Caco-2 (cell line): Measurements from ENCODE around the gene DRD2. TPM values are rescaled to one million over a fixed set of nuclear protein-coding genes. Genes with fewer than 3 reads are reported as not detected.

Experiments used
- BruUV-seq: library from RNA; stranded (reverse); fragments of 400-500 nt; replicated peaks from 2 replicates; lab custom pipeline; 2021; lab: Mats Ljungman, UMichigan
- CTCF ChIA-PET: fragments of 300-600 bp; sonication (Branson Sonifier 250); formaldehyde crosslinking; loops from one replicate; lab custom pipeline; 2022; ENCODE audit warnings: antibody characterized with exemption; lab: Charles Lee
- POLR2A ChIA-PET: fragments of 300-600 bp; sonication (Branson Sonifier 250); formaldehyde crosslinking; loops from one replicate; lab custom pipeline; 2022; ENCODE audit warnings: antibody characterized with exemption; lab: Charles Lee
- DNase-seq, 2 experiments: peaks; one replicate each; pipeline versions ENCODE4 v3.0.0 to v3.0.0-alpha.2; 2020 to 2022
- H3K27me3 ChIP-seq: replicated peaks from 2 replicates; pipeline ENCODE4 v1.6.0; 2011; ENCODE audit warnings: low read length; ENCODE audit not compliant: control insufficient read depth, insufficient read depth
- H3K36me3 ChIP-seq: 2 replicates; pipeline ENCODE4 v1.5.1; 2011; ENCODE audit warnings: low read length; ENCODE audit not compliant: control insufficient read depth, insufficient read depth
- H3K4me1 ChIP-seq: fragments of 250-450 bp; sonication (Bioruptor Pico); 2 replicates; pipeline ENCODE4 v1.5.1; 2020; ENCODE audit warnings: mild to moderate bottlenecking
- H3K4me3 ChIP-seq: 2 replicates; pipeline ENCODE4 v1.5.1; 2011; ENCODE audit warnings: low read depth, mild to moderate bottlenecking, control low read depth, low read length
- H3K9me3 ChIP-seq: fragments of 250-450 bp; sonication (Bioruptor Pico); 2 replicates; pipeline ENCODE4 v1.5.1; 2020; ENCODE audit warnings: mild to moderate bottlenecking, moderate library complexity
- H3K27ac Mint-ChIP-seq: one replicate; pipeline ENCODE4 v1.8.0; 2022; ENCODE audit warnings: mixed read lengths; ENCODE audit not compliant: unreplicated experiment
- H3K27me3 Mint-ChIP-seq: one replicate; pipeline ENCODE4 v1.8.0; 2022; ENCODE audit warnings: mixed read lengths; ENCODE audit not compliant: insufficient read depth, unreplicated experiment
- H3K36me3 Mint-ChIP-seq: one replicate; pipeline ENCODE4 v1.8.0; 2022; ENCODE audit warnings: mild to moderate bottlenecking, mixed read lengths; ENCODE audit not compliant: insufficient read depth, unreplicated experiment
- H3K4me1 Mint-ChIP-seq: one replicate; pipeline ENCODE4 v1.8.0; 2022; ENCODE audit warnings: low read depth, mixed read lengths; ENCODE audit not compliant: unreplicated experiment
- H3K4me3 Mint-ChIP-seq: one replicate; pipeline ENCODE4 v1.8.0; 2022; ENCODE audit warnings: mild to moderate bottlenecking, moderate library complexity, mixed read lengths; ENCODE audit not compliant: unreplicated experiment
- H3K9me3 Mint-ChIP-seq: one replicate; pipeline ENCODE4 v1.8.0; 2022; ENCODE audit warnings: mixed read lengths; ENCODE audit not compliant: unreplicated experiment
- CTCF ChIP-seq, 2 experiments: fragments of 200-600 bp in 1 of 2; IDR thresholded peaks; 1 replicate in 1 of 2; 2 replicates in 1 of 2; pipeline versions ENCODE4 v1.5.1 to v1.8.0; 2011 to 2022; ENCODE audit warnings: antibody characterized with exemption in 1 of 2, control low read depth in 1 of 2, inconsistent platforms in 1 of 2, low read depth in 1 of 2, low read length in 1 of 2, mild to moderate bottlenecking in 1 of 2, moderate library complexity in 1 of 2; ENCODE audit not compliant: insufficient read depth in 1 of 2, severe bottlenecking in 1 of 2, unreplicated experiment in 1 of 2
- intact Hi-C: fragments of 100-400 bp; cut with micrococcal nuclease; formaldehyde crosslinking; loops from one replicate; pipeline ENCODE4 v1.10.0; 2022; ENCODE audit not compliant: unreplicated experiment
- total RNA-seq: library from RNA; stranded (reverse); gene quantifications from 2 replicates; pipeline ENCODE4 v1.2.3, GENCODE V29; 2022

DRD2 gene
- total RNA-seq, 1 experiment from 2014 or later, result 13.9 TPM

GRCh38 chr11:113519989-113520613 lies 44.9 kb upstream of the DRD2 start:
- CTCF ChIA-PET, result no interaction called here
- Mint-ChIP-seq H3K27ac (no peak overlapping the region), H3K36me3 (no peaks in the 10 kb centered on the region), H3K4me1 (peaks cover 34% of the 10 kb centered on the region), H3K9me3 (peaks cover 47% of the 10 kb centered on the region), H3K4me3 (no peak overlapping the region), H3K27me3 (no peaks in the 10 kb centered on the region)
- DNase-seq, result no peak
- Histone ChIP-seq H3K27me3 (no peaks in the 10 kb centered on the region), H3K36me3 (no peaks in the 10 kb centered on the region), H3K4me1 (peaks cover 12% of the 10 kb centered on the region), H3K4me3 (no peak overlapping the region), H3K9me3 (peaks cover 6% of the 10 kb centered on the region; the same call in 1 of the 2 replicates)
- no peak for TF ChIP-seq CTCF (IDR thresholded peaks at IDR 0.05; ENCODE audit: insufficient read depth in 1 of 2, low read depth in 1 of 2, low read length in 1 of 2, severe bottlenecking in 1 of 2, unreplicated experiment in 1 of 2)
- no TSS peak for BruUV-seq
- intact Hi-C loops, result no loop called here
- POLR2A ChIA-PET, result no interaction called here

GRCh38 chr11:113518716-113519495 lies 43.7 kb upstream of the DRD2 start:
- peaks cover 22% of the 10 kb centered on the region for H3K4me1 Mint-ChIP-seq
- no peak for DNase-seq
- no peaks in the 10 kb centered on the region for H3K27me3 Mint-ChIP-seq
- ChIA-PET CTCF (interaction anchor here (0.9 kb wide), 1 partner anchor 11 kb away, joined by 3 read pairs; no protein-coding TSS in a partner anchor), POLR2A (no interaction called here)
- H3K27ac Mint-ChIP-seq, result no peak overlapping the region
- H3K9me3 Mint-ChIP-seq, result peaks cover 40% of the 10 kb centered on the region
- H3K4me3 Mint-ChIP-seq, result no peak overlapping the region
- intact Hi-C loops, result no loop called here
- TF ChIP-seq CTCF (IDR thresholded peaks at IDR 0.05; ENCODE audit: insufficient read depth in 1 of 2, low read depth in 1 of 2, low read length in 1 of 2, severe bottlenecking in 1 of 2, unreplicated experiment in 1 of 2), result no peak
- H3K36me3 ChIP-seq, result no peaks in the 10 kb centered on the region
- BruUV-seq, result no TSS peak
- peaks cover 6% of the 10 kb centered on the region; the same call in 1 of the 2 replicates for H3K9me3 ChIP-seq
- no peaks in the 10 kb centered on the region for H3K27me3 ChIP-seq
- H3K4me3 ChIP-seq, result no peak overlapping the region
- H3K36me3 Mint-ChIP-seq, result no peaks in the 10 kb centered on the region
- H3K4me1 ChIP-seq, result peaks cover 5% of the 10 kb centered on the region

DNA sequence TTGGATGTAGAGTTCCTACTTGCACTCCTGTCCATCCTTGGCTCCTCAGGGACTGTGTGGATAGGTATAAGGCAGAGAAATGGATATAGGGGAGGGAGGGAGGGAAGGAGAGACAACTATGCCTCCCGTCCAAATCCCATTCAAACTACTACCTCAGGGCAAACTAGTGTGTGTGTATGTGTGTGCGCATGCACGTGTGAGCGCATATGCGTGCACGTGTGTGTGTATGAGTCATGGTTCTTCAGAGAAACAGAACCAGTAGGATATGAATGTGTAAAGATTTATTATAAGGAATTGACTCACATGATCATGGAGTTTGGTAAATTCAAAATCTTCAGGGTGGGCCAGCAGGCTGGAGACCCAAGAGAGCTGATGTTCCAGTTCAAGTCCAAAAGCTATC lies 42.2 kb upstream of the DRD2 start:
- H3K4me1 Mint-ChIP-seq, result peaks cover 8% of the 10 kb centered on the region
- H3K4me3 Mint-ChIP-seq, result no peak overlapping the region
- TF ChIP-seq CTCF (IDR thresholded peaks at IDR 0.05; ENCODE audit: insufficient read depth in 1 of 2, low read depth in 1 of 2, low read length in 1 of 2, severe bottlenecking in 1 of 2, unreplicated experiment in 1 of 2), result no peak
- Histone ChIP-seq H3K4me1 (no peaks in the 10 kb centered on the region), H3K9me3 (peaks cover 6% of the 10 kb centered on the region; the same call in 1 of the 2 replicates), H3K36me3 (no peaks in the 10 kb centered on the region), H3K27me3 (no peaks in the 10 kb centered on the region), H3K4me3 (no peak overlapping the region)
- CTCF ChIA-PET, result no interaction called here
- no peak overlapping the region for H3K27ac Mint-ChIP-seq
- no peak for DNase-seq
- POLR2A ChIA-PET, result no interaction called here
- no TSS peak for BruUV-seq
- intact Hi-C loops, result no loop called here
- no peaks in the 10 kb centered on the region for H3K36me3 Mint-ChIP-seq
- H3K27me3 Mint-ChIP-seq, result no peaks in the 10 kb centered on the region
- H3K9me3 Mint-ChIP-seq, result peaks cover 25% of the 10 kb centered on the region
